ENCODE measurements around the gene GRAMD2A.

GRAMD2A gene

DNA sequence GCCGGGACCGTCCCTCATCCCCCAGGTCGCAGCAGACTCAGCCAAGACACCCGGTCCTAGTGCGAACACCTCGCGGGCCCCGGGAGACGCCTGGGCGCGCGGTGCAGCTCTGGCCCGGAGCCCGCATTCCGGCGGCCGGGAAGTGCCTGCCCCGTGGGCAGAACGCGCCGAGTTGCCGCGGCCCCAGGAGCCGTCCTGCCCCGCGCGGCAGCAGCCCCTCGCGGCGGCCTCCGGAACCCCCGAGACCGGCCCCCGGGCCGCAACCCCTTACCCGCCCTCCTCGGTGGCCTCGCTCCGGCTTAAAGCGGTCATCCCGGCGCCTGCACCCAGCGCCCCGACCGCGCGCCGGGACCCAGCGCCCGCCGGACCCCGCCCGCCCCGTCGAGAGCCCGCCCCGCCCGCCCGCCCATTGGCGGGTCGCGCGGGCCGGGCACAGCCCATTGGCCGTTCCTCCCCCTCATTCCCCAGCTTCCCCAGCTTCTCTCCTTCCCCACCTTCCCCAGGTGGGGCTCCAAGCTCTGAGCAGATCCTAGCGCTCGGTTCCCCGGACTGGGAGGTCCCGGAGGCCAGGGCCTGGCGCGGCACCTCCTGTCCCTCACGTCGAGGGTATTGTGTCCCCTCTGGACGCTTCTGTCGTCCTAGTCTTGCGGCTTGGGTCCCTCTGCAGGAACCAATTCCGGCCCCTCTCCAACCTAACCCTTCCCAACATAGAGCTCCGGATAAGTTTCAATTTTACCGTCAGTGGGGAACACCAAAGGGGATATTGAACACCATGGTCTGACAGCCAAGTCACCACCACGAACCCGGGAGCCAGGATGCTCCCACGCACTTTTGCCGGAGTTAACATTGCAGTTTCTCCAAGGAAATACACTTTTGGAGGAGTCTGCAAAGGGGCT lies at the start of gene GRAMD2A:
Gene GRAMD2A, minus strand, starts transcription at position 328 of the 896 bp plus-strand sequence.
- DNase-seq (ENCODE audit: low read depth): no peak

DNA sequence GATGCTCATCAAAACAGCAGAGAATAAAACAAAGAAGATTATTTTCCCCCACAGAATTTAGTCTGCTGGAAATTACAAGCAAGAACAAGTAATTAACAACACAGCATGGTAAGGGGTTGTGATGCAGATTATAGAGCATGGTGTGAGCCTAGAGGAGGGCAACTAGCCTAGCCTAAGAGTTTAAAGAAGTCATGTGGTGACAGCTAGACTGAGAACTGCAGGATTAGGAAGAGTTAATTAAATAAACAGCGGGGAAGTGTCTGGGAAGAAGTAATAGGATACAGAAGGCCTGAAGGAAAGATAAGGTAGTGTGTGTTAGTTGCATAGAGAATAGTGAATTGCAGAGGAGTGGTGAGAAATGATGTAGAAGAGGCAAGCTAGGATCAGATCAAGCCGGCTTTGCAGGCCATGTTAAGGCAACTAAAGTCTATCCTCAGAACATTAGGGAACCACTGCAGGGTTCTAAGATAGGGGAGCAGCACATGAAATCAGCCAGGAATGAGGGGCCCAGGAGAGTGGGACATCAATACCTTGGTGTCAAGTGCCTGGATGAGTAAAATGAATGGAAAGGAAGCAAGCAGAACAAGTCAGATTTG lies 45.3 kb upstream of the GRAMD2A start:
- no peak for DNase-seq (ENCODE audit: low read depth)

DNA sequence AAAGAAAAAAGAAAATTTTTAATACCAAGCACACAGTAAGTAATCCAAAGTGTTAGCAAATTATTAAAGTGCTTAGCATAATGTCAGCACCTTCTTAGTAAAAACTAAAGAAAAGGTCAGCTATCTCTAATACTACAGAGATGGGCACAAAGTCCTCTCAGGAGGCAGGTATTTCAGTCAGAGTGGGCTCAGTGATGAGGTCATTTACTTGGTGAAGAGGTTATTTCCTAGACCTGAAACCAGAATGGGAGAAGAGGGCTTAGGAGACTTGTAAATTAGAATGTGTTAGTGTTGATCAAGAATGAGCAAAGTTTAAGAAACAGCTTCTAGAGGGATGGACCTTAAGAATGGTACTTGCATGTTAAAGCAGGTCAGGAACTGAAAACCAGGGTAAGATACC lies 42.1 kb upstream of the GRAMD2A start:
- DNase-seq (ENCODE audit: low read depth): no peak

DNA sequence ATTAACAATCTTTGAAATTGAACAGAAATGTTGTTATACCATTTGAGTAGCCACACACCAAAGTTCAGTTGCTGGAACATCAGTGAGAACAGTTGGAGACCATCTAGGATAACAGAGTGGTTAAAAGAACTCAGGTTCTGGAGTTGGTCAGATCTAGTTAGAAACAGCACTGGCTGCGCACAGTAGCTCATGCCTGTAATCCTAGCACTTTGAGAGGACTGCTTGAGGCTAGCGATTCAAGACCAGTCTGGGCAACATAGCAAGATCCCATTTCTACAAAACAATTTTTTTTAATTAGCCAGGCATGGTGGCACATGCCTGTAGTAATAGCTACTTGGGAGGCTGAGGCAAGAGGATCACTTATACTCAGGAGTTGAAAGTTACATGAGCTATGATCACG lies 41.0 kb upstream of the GRAMD2A start:
- no peak for DNase-seq (ENCODE audit: low read depth)

DNA sequence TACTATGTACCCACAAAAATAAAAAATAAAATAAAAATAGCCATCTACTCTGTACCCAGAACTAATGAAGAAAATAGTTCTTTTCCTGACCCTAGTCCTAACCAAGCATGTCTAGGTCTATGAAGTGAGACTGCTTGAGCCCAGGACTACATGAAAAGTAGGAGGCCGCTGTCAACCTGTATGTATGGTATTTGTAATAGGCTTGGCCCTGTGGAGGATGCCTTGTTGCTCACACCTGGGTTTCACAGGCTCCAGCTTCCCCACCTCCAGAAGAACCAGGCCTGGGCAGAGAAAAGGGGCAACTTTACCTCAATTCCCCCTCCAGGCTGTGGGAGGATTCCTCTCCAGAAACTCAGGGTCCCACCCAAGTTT lies 40.3 kb upstream of the GRAMD2A start:
- DNase-seq (ENCODE audit: low read depth): no peak

DNA sequence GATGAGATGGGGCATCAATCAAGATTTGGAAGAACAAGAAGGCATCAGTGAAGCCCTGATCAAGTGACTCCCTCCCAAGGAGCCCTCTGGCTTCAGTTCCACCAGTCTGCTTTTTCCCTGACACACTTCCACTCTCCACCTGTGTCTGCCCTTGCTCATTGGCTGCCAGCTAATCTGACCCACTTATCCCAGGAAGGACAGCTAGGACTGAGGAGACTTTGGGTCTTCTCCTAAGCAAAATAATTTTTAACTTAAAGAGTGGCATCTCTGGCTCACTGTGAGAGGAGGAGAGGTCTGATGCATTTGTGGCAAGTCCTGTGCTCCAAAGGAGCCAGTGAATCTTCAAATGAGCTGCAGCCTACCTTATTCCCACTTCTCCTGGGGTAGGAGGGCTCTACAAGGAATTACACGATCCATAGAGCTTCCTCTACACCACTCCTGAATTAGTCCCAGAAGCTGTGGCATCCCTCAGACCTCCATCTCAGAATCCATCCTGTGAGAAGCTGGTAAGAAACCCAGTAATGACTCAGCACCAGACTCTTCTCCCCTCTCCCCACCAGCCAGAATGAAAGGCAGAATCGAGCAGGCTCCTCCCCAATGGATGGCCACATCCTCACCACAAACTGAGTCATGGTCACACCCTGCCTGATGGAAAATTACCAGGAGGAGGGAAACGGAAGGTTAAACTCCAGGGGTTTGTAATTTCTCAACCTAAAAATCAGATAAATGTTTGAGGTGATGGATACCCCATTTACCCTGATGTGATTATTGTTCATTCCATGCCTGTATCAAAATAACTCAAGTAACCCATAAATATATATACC lies 39.7 kb upstream of the GRAMD2A start:
- DNase-seq (ENCODE audit: low read depth): peak; percentile 54

DNA sequence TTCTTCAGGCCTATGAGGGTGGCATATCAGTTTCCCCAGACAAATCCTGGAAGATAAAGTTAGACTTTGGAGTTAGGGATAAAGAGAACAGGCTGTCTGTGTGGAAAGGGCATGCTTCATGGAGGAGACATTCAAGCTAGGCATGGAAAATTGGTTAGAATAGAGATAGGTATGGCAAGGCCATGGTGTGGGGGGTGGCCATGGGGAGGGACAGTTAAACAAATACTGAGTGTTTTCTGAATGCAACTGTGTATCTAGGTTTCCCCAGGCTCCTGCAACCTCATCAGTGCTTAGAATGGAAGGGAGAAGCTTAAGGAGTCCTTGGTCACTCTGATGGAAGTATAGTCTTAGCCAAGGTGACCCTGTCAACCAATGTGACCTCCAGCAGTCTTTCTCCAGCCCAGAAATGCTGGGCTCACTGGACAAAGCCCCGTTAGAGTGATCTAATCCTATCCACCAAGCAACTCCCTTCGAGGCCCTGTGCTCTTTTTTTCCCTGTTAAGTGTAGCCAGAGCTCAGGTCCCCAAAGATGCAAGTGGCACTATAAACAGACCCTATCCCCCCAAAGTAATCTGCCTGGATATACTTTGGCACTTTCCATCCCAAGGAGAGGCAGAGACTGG lies 38.9 kb upstream of the GRAMD2A start:
- no peak for DNase-seq (ENCODE audit: low read depth)

DNA sequence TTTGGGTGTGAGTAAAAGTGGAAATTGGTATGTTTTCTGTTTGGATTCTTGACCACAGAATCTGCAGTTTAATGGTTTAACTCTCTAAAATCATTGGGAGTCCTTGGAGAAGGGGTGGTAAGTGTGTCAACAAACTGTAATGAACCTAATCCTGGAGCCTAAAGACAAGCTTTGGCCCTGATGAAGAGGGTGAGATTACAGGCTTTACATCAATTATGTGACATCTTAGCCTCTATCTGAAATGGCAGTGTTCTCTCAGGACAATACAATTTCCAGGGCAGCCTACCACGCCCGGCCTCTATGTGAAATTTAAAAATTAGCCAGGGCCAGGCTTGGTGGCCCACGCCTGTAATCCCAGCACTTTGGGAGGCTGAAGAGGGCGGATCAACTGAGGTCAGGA lies 37.7 kb upstream of the GRAMD2A start:
- no peak for DNase-seq (ENCODE audit: low read depth)

DNA sequence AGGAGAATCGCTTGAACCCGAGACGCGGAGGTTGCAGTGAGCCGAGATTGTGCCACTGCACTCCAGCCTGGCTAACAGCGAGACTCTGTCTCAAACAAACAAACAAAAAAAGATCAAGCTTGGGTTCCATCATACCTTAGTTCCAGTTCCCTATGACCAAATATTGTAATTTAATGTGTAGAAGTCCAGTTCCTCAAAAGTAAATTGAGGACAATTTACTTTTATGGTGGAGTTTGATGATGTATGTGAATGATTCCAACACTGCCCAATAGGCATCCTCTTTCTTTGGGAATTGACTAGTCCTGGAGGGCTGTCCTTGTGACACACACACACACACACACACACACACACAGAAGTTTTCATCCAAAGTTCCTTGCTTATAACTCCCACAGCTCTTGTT lies 36.2 kb upstream of the GRAMD2A start:
- no peak for DNase-seq (ENCODE audit: low read depth)

DNA sequence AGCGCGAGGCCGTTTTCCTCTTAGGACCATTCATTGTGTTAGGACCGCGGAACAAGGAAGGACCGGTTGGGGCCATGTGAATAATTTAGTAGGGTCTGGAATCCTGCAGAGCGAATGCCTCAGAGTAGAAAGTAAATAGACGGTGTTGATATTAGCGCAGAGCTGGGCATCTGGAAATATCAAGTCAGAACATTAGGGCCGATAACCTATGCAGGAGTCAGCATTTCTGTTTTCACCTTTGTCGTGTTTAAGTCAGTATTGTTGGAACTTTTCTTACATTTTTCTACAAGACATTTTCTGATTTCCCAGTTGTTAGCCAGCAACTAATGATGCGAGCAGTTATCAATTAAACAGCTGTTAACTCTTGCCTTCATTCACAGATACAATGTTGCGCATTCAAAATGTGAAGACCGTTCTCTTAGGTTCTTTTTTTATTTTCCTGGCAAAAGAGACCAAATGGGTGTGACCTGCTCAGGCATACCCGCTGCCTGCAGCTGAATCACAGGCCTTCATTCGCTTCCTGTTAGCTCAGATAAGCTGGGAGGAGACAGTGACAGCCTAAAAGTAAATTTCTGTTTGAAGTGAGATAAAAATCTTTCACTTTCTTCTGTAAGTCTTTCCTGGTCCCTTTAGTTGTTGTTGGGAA lies 34.4 kb upstream of the GRAMD2A start:
- no peak for DNase-seq (ENCODE audit: low read depth)

DNA sequence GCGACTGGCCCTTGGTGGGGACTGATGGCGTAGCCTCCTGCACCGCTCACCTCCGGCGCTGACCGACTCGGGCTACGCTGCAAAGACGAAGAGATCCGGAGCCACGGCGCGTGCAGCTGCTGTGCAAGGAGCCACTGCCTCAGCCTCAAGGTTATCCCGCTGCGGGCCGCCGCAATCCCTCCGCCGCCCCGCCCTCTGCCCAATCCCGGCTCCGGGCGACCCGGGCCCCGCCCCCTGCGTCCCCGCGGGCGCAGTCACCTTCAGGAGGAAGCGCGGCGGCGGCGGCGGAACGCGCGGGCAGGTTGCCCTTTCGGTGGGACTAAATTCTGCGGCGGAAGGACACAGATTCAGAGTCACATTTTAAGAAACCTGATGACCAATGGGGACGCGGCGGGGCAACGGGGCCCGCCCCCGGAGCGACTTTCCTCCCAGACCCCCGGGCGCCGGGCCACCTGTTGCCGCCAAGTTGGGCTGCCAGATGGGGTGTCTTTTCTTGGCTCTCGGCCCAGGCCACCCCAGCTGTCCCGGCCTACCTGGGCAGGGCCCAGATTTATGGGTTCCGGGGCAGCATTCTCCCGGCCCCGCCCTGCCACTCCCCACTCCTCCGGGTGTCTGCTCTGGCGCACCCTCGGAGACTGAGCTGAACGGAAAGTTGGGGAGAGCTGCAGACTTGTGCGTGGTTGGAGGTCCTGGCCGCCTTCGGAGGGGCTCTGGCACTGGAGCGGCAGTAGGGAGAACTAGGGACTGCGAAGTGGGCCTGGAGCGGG lies 33.7 kb upstream of the GRAMD2A start, which contains the start of gene PKM:
Gene PKM, minus strand, starts transcription at position 125 of the 767 bp plus-strand sequence. CDS start 12,093 bp downstream, outside the sequence.
- peak; percentile 95 for DNase-seq (ENCODE audit: low read depth)

DNA sequence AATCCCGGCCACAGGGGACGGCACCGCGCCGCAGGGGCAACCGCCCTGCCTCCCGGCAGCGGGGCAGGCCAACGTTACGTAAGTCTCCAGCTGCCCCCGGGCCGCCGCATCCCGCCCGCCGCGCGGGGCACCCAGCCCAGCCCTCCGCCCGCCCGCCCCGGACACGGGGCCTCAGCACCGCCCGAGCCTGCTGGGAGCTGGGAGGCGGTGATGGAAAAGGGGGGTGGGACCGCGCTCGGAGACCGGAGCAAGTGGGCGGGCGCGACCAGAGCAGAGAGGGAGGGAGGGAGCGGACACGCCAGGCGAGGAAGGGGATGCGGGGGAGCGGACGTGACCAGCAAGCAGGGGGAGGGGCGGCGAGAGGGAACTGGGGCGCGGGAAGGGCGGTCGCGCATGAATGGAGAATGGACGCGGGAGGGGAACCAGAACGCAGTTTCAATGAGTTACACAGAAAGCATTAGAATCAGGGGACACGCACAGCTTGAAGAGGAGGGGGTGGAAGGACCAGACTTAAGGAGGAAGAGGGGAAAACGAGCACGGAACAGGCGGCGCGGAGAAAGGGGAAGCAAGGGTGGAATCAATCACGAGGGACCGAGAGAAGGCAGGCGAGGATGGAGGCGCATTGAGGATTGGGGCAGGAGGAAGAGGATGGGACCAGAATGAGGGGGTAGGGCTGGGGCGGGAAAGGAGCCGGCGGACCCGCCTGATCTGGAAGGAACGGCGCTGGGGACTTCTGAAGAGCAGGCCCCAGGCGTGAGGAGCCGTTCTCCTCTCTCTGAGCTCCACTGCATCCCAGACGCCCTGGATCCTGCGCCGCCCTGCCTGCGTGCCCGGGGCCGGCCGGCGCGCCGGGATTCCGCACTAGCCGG lies 32.8 kb upstream of the GRAMD2A start:
- peak; percentile 73 for DNase-seq (ENCODE audit: low read depth)

DNA sequence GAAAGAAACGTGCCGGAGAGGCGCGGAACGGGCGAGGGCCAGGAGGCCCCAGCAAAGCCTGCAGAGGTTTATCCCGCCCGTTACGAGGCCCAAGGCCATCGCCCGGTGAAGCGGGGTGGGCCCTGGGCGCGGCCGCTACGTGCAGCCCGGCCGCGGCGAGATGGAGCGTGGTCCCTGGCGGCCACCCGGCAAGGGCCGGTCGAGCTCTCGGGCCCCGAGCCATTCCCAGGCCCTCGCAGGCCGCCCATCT lies 32.3 kb upstream of the GRAMD2A start:
- DNase-seq (ENCODE audit: low read depth): no peak

DNA sequence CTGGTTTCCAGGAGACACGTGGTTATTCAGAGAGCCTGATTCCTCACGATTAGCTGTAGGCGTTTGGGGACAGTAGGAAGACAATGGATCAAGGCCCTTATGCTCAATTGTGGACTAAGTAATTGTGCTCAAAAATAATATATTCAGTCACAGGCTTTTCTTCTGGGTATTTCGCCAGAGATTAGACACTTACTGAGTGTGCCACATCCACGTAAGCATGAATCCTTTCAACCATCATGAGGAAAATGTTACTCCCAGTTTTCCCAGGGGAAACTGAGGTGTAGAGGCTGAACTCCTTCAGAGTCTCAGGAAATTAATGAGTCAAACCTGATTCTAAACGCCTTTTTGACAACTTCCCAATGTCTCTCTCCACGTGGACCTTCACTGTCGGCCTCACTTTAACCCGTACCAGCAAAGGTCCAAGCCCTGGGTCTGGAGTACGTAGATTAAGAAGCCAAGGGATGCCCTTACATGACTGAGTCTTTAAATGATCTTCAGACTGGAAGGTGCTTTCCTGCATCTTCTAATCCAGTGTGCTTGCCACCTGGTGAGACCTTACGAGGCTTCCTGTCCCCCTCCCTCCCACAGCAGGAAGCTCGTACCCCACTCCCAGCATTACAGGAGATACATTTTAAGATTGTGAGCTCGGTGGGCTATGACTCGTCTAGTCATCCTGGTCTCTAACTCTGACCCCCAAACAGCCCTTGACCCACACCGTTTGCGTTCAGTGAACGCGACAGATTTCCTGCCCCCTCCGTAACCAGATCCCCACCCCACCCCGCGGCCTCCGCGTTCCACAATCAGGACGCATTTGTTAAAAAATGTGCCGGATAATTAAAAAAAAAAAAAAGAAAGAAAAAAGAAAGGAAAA lies 31.7 kb upstream of the GRAMD2A start:
- no peak for DNase-seq (ENCODE audit: low read depth)

DNA sequence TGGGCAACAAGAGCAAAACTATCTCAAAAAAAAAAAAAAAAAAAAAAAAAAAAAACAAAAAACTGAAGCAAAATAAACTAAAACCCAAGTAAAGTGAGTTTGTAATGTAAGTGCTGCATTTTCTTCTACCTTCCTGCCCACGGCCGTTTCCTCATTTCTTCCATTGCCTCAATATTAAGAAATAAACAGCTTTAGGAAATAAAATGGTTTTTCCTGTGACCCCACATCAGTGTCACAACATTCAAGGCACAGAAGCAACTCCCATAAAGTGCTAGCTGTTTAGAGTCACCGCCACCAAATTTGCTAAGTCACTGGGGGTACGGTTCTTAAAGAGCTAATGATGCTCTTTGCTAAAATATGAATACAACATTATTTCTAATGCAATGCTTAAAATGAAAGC lies 30.1 kb upstream of the GRAMD2A start:
- no peak for DNase-seq (ENCODE audit: low read depth)

DNA sequence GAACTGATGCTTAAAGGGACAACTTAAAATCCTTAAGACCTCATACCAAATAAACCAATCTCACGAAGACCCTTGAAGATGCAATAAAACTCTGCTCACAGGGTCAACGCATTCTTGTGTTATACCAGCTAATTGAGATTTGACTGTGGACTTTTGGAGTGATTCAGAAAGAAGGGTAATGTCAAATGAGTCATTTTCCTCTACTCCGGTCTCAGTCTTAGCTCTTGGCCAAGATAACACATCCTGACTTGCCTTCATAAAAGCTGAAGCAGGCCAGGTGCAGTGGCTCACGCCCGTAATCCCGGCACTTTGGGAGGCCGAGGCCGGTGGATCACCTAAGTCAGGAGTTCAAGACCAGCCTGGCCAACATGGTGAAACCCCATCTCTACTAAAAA lies 29.6 kb upstream of the GRAMD2A start:
- DNase-seq (ENCODE audit: low read depth): no peak

DNA sequence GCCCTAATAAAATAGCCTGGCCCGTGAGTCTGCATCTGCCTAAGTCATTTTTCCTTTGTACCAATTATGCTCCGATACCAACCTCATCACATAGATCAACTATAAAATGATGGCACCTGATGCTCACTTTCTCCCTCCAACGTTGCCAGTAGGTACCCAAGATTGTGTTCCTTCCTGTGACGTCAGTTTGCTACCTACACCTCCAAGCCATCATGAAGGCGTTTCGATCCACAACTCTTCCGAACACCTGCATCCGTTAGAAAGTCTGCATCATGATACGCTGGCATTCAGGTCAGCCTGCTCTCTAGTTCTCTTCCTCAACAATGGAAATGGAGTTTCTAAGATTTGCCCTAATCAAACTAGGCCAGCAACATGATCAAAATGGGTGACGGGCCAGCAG lies 25.7 kb upstream of the GRAMD2A start:
- DNase-seq (ENCODE audit: low read depth): no peak

DNA sequence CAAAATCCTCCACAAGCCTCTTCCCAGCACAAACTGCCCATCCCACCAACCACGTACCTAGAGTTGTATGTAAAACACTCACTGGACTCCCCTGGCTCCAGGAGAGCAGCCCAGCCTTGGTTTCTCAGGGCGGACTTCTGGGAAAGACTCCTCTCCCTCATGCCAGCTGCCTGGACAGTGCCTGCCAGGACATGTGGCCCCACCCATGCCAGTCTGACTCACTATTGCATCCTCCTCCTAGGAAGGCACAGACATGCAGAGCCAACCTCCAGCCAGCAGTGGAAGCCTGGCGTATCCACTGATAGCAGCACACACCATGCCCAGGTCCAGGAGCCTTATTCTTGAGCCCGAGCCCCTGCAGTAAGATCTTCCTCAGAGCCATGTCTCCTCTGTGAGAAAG lies 24.8 kb upstream of the GRAMD2A start:
- no peak for DNase-seq (ENCODE audit: low read depth)

DNA sequence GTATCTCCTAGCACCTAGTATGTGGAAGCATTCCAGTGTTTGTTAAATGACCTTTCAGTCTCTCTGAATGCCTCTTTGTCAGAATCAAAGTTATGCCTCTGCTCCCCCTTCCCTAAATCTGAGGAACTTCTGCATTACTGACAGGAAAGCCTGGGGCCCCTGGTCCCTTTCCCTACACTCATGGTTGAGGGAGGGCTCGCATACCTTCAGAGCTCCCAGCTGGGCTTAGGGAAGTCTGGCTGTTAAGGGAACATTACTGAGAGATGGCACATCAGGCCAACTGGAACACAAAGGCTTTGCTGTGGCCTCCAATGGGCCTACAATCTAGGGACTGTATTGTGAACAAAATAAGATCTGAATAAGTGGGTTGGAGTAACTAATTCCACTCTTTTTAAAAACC lies 23.1 kb upstream of the GRAMD2A start:
- DNase-seq (ENCODE audit: low read depth): no peak

Data from stimulated activated CD8-positive, alpha-beta memory T cell treated with anti-CD3 and anti-CD28 coated beads, Interleukin-7, amount 100 ng/mL, for 24 hours (primary cell).